HL-60/S4 (cell line): ENCODE measurements around the gene SLC9A9.

Source experiments
- in situ Hi-C: fragments of 300-500 bp; cut with MboI; formaldehyde crosslinking; loops from 2 replicates; pipeline ENCODE4 v1.14.3; 2022; ENCODE audit warnings: low sequenced_read_pairs

Gene SLC9A9

GRCh38 chr3:143567823-143568222 lies 280.4 kb downstream of the SLC9A9 start:
- in situ Hi-C loops = no loop called here

GRCh38 chr3:143565951-143566350 lies 282.3 kb downstream of the SLC9A9 start:
- in situ Hi-C loops = no loop called here

GRCh38 chr3:143563786-143564185 lies 284.5 kb downstream of the SLC9A9 start:
- in situ Hi-C loops = no loop called here

GRCh38 chr3:143562789-143563188 lies 285.5 kb downstream of the SLC9A9 start:
- in situ Hi-C loops = no loop called here

GRCh38 chr3:143559296-143559695 lies 289.0 kb downstream of the SLC9A9 start:
- in situ Hi-C loops = no loop called here

GRCh38 chr3:143552851-143553250 lies 295.4 kb downstream of the SLC9A9 start:
- in situ Hi-C loops = no loop called here

GRCh38 chr3:143551761-143552160 lies 296.5 kb downstream of the SLC9A9 start:
- in situ Hi-C loops = no loop called here

GRCh38 chr3:143548861-143549497 lies 299.3 kb downstream of the SLC9A9 start:
- in situ Hi-C loops = no loop called here

- in situ Hi-C loops = no loop called here
Observed at GRCh38 chr3:143548393-143548792, 299.9 kb downstream of the SLC9A9 start.

GRCh38 chr3:143538577-143538981 lies 309.7 kb downstream of the SLC9A9 start:
- in situ Hi-C loops = no loop called here

- in situ Hi-C loops = no loop called here
Observed at GRCh38 chr3:143538061-143538460, 310.2 kb downstream of the SLC9A9 start.

GRCh38 chr3:143536817-143537535 lies 311.3 kb downstream of the SLC9A9 start:
- in situ Hi-C loops = no loop called here

GRCh38 chr3:143535994-143536784 lies 312.1 kb downstream of the SLC9A9 start:
- in situ Hi-C loops = no loop called here

- in situ Hi-C loops = no loop called here
Observed at GRCh38 chr3:143533391-143533790, 314.9 kb downstream of the SLC9A9 start.

GRCh38 chr3:143532091-143532490 lies 316.2 kb downstream of the SLC9A9 start:
- in situ Hi-C loops = no loop called here

- in situ Hi-C loops = no loop called here
Observed at GRCh38 chr3:143531101-143531500, 317.2 kb downstream of the SLC9A9 start.

- in situ Hi-C loops = no loop called here
Observed at GRCh38 chr3:143529798-143530197, 318.5 kb downstream of the SLC9A9 start.

- in situ Hi-C loops = no loop called here
Observed at GRCh38 chr3:143529018-143529478, 319.2 kb downstream of the SLC9A9 start.

- in situ Hi-C loops = no loop called here
Observed at GRCh38 chr3:143526011-143526545, 322.2 kb downstream of the SLC9A9 start.

GRCh38 chr3:143525408-143525807 lies 322.9 kb downstream of the SLC9A9 start:
- in situ Hi-C loops = no loop called here

GRCh38 chr3:143521803-143522202 lies 326.5 kb downstream of the SLC9A9 start:
- in situ Hi-C loops = no loop called here
